Kasumi-1 (cell line): ENCODE results near the gene CYSRT1.

Experiments
- DNase-seq, 2 experiments: peaks; one replicate each; lab custom pipeline; 2025; lab: John Stamatoyannopoulos, UW

Gene CYSRT1, protein sequence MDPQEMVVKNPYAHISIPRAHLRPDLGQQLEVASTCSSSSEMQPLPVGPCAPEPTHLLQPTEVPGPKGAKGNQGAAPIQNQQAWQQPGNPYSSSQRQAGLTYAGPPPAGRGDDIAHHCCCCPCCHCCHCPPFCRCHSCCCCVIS

DNA sequence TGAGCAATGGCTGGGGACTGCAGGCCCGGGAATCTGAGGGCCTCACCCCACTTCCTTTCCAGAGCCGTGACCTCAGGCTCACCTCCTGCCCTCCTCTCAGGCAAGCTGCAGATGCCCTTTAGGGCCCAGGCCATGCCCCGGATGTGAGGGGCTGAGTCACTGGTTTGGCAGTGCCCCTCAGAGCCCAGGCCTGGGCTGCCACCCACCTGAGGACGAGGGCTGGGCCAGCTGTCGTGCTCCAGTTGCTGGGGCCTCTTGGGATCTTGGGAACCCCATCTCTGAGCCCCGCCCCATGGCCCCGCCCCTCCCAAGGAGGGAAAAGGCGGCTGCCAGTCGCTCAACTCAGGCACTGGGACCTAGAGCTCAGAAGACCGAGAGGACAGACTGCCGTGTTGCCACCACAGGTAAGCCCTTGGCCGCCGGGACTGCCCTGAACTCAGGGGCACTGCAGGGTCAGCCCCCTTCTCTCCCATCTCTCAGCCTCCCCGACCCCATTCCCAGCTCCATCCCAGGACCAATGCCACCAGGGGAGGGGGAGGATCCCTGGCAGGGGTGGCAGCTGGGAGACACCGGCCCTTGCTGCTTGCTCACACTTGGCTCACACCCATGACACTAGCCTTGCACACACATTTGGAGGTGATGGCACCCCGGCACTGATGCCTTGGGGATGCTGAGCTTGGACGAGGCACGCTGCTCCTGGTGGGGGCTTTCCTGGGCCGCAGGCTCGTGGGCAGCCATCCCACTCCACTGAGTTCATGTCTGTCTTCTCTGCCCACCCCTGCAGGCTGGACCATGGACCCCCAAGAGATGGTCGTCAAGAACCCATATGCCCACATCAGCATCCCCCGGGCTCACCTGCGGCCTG, at the start of gene CYSRT1:
CYSRT1 (plus strand) TSS at position 345 of the 865 bp plus-strand sequence; CDS start at position 793, 448 bp downstream.
- DNase-seq = no peak

DNA sequence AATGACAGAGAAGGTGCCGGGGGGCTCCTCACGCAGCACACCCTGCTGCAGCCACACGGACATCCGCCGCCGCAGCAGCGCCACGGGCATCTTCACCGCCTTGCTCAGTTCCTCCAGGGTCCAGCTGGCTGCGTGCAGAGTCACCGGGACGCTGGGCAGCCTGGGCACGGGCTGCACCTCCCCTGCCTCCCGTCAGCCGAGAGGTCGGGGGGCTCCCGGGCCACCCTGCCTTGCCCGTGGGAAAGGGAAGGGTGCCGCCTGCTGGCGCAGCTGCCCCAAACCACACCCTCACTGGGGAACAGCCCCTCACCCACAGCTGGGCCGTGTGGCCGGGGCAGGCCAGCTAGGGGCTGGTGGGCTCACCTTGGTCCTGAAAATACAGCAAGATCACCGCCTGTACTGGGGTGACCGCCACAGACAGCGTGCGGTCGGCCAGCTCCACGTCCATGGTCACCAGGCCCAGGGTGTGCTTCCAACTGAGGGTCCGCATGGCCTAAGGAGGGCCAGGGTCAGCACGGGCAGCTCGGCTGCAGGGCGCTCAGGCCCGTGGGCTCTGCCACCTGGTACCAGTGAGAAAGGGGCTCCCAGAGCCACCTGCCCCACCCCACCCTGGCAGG, 49.5 kb upstream of the CYSRT1 start:
- no peak for DNase-seq

DNA sequence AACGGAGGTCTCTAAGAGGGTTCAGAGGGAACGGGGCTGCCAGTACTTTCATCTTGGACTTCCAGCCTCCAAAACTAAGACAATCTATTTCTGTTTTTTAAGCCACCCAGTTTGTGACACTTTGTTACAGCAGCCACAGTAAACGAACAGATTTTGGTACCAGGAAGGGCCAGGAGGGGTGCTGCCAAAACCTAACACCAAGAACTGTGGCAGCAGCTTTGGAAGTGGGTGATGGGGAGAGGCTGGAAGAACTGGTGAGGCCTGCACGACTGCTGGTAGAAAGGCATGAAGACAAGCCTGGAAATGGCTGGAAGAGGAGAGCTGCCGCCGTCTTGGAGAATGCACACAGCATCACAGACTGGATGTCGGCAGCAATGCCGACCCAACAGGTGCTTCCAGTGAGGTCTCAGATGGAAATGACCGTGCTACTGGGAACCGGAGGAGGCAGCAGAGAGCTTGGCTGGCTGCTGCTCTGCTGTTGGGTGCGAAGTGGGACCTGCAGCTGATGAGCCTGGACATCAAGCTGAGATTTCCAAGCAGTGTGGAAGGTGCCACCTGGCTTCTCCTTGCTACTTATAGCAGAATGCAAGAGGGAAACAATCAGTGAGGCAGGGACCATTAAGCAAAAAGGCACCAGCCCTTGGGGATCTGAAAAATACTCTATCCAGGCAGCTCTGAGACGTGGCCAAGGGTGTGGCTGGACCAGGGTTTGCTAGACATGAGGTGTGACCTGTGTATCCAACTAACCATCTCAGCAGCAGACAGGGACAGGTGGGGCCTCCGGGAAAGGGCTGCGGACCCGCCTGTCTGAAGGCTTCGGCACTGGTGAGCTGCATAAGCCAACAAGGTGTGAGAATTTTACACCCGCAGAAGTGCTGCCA, 48.4 kb upstream of the CYSRT1 start:
- peak; percentile 22 to 33 for DNase-seq

DNA sequence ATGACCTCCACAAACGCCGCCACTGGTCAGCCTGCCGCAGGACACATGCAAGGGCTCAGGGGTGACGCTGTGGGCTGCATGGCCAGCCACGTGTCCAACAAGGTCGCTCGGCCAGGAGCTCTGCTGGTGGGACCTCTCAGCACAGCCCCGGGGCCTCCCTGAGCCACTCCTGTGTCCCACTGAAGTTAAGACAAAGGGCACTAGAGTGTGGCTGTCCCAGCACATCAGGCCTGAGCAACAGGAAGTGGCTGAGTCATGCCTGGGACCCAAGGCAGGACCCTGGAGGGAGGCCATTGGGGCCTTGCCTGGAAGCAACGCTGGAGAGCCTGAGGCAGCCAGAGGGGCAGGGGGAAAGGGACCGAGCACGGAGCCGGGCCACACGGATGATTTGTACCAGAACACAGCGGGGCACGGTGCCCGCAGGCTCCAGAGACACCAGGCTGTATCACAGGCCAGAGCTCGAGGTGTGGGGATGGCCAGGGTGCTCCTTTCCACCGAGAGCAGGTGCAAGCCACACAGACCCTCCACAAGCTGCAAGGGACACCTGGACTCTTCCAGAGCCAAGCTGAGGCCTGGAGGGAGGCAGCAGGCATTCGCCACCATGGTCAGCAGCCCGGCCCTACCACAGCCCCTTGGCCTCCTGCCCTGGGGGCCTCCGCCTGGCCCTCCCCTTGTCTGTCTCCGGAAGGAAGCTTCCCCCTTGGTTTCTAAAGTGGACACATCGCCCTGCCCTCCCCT, 46.6 kb upstream of the CYSRT1 start:
- no peak for DNase-seq

DNA sequence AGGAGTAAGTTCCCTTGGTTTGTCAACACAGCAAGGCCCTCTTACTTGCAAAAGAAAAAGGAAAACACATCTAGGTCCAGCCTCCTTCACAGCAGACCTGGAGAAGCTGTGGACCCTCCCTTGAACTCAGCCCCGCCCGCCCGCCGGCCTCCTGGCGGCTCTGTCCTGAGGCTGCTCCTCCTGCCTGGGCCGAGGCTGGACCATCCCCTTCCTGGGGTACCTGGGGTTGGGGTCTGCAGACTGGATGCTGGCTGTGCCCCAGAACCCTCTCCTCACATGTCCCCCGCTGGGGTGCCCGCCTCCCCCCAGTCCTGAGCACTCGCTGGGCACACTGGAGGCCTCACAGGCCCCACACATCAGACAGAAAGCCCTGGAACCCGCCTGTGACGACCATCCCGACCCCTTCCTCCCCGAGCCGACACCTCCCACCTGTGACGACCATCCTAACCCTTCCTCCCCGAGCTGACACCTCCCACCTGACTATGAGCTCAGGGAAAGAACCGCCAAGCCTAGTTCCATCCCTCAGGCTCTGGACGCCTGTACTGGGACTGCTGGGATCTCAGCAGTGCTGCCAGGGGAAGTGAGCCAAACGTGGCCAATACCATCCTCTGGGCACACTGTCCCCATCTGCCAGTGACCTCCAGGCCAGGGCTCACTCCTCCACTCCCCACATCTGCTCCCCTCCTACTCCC, 45.9 kb upstream of the CYSRT1 start:
- DNase-seq = no peak

DNA sequence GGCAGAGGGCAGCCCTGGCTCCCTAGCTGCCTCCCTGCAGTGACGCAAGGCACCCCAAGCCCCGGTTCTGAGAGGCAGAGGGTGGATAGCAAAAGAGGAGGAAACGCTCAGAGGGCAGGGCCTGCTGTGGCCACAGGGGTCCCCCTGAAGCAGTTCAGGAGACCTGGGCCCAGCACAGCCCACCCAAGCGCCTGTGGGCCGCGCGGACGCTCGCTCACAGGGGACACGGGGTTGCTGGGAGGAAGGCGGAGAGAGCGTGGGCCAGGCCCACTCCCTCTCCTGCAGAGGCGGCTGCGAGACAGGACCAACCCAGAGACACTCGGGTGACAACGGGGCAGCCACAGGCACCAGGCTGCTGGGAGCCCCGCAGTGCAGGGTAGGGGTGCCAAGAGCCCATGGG, 45.2 kb upstream of the CYSRT1 start:
- no peak for DNase-seq

DNA sequence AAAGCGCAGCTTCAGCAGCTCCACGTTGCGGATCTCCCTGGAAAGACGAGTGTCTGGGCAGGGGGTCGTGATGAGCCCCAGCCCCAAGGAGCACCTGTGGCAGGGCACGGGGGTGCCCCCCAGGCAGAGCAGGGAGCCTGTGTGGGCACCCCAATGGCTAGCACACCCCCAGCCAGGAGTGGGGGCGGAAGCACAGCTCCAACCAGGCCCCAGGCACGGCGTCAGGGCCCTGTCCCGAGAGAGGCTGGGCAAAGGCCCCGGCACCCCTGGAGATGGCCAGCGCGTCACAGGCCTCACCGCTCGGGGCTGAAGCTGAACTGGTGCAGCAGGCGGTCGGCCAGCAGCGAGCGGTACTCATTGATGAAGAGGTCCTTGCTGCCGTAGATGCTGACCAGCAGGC, 44.5 kb upstream of the CYSRT1 start:
- DNase-seq = no peak

DNA sequence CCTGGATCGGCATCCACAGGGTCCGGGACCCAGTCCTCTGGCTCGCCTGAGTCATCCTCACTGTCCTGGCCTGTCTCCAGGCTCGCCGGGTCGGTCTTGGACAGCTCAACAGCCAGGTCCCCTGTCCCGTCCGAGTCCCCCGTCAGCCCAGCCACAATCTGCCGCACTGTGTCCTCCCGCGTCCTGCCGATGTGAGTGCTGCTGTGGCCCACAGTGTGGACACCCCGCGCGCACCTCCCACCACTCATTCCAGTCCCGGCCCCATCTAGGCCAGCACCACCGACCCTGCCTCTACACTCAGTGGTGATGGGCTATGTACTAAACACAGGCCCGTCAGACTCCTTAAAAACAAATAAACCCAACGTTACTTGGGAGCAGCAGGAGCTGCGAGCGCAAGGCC, 43.3 kb upstream of the CYSRT1 start:
- DNase-seq = no peak

DNA sequence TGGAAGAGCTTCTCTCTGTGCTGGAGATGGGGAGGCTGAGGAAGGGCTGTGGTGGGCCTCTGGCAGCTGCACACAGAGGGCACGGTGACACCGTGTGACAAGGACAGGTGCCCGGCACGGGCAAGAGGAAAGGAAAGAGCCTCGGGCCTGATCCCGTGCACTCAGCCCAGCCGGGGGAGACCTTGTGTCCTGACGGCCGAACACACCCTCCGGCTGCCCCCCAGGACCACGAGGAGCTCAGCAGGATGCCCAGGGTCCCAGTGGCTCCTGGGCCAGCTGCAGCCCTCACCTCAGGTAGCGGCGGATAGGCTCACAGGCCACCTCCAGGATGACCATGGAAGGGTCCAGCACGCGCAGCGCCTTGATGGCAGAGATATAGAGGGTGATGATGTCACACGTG, 42.1 kb upstream of the CYSRT1 start:
- no peak for DNase-seq

DNA sequence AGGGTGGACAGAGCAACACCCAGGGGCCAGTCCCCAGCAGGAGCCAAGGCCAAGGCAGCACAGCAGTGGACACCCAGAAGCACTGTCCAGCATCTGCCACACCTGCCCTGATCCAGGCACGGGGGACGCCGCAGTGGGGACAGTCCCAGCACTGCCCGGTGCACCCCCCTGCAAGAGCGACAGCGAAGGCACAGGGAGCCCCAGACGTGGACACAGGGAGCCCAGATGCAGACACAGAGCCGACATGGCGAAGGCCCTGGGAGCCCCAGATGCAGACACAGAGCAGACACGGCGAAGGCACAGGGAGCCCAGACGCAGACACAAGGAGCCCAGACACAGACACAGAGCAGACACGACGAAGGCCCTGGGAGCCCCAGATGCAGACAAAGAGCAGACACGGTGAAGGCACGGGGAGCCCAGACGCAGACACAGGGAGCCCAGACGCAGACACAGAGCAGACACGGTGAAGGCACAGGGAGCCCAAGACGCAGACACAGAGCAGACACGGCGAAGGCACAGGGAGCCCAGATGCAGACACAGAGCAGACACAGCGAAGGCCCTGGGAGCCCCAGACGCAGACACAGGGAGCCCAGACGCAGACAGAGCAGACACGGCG, 40.9 kb upstream of the CYSRT1 start:
- no peak for DNase-seq

DNA sequence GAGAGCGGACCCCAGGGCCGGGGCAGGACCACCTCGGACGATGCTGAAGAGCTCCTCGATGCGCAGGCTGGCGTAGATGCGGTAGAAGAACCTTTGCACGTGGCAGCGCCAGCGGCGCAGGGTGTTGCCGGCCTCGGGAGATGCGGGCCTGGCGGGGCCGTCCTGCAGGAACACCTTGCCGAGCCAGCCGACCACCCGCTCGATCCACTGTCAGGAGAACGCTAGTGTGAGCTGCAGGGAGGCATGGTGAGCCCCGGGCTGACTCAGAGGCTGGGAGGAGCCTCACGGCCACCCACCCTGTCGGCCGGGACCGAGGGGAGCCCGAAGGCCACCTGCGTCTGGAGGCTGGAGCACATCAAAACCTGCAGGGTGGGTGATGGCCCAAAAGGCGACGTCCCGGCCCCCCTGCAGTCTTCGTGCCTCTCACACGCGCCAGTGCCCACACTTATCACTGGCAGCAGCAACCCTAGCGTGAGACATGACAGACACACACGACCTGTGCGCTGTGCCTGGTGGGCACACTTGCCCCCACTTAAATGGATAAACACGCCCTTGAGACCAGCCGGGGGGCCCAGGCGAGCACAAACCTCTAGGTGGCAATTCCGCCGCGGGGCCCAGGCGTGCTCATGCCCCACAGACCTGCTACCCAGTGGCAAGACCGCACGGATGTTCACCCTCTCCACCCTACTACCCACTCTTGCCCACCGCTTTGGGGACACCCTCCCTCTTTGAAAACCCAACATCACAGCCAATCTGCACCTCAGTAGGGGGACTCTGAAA, 39.9 kb upstream of the CYSRT1 start:
- no peak for DNase-seq

DNA sequence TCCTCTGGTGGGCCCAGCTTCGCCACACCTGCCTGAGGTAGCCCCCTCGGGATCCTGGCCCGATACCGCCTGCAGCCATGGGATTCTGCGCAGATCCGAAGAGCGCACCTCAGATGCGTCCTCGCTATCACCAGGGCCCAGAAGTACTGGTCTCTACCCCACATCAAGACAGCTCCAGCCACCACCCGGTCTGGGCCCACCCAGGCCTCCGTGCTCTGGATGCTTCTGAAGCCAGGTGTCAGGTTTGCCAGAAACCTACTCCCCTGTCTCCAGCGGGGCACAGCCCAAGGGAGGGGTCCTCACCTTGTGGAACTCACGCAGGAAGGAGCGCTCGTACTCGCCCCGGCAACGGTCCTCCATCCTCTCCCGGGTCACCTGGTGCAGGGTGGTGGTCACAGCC, 39.1 kb upstream of the CYSRT1 start:
- no peak for DNase-seq

DNA sequence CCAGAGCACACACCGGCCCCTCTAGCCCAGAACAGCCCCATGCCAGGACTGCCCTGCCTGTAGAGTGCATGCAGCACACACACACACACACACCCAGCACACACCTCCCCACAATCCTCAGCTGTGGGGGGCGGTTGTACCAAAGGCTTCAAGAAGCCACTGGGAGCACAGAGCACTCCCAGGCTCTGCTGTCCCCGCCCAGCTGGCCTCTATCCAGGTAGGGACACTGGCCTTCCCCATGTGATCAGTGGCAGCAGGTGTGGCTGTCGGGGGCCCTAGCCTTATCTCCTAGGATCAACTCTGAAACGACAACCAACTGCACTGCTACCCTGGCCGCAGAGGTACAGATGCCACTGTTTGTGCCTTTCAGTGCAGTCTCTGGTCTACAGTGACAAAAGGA, 38.6 kb upstream of the CYSRT1 start:
- DNase-seq = no peak

DNA sequence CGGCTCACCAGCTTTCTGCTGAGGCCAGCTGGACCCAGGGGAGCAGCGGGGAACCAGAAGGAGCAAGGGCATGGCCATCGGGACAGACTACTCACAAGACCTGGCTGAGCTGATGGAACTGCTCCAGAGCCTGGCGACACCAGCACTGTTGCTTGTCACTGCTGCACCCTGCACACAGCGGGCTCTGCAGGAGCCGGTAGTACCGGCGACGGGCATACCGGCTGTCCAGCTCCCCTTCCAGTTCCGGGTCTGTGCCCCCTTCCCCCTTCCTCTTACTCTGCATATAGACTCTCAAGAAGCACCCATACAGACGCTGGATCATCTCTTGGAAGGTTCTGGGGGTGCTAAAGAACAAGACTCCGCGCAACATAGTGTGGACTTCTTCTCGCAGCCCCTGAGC, 37.6 kb upstream of the CYSRT1 start:
- DNase-seq = no peak

DNA sequence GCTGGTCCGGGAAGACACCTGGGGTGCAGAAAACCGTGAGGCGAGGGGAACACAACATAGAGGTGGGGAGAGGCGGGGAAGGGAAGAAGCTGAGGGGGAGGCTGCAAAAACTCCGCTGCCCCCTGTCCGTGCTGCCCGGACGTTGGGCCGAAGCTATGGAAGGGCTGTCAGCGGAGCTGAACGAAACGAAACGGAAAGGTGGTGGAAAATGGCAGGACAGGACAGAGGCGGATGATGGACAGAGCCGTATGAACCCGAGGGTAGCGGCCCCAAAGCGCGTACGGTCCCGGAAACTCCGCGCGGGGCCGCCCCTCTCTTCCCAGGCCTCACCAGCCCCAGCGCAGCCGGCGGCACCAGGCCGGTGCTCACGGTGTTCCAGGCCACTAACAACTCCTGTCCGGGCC, 36.9 kb upstream of the CYSRT1 start:
- no peak for DNase-seq

DNA sequence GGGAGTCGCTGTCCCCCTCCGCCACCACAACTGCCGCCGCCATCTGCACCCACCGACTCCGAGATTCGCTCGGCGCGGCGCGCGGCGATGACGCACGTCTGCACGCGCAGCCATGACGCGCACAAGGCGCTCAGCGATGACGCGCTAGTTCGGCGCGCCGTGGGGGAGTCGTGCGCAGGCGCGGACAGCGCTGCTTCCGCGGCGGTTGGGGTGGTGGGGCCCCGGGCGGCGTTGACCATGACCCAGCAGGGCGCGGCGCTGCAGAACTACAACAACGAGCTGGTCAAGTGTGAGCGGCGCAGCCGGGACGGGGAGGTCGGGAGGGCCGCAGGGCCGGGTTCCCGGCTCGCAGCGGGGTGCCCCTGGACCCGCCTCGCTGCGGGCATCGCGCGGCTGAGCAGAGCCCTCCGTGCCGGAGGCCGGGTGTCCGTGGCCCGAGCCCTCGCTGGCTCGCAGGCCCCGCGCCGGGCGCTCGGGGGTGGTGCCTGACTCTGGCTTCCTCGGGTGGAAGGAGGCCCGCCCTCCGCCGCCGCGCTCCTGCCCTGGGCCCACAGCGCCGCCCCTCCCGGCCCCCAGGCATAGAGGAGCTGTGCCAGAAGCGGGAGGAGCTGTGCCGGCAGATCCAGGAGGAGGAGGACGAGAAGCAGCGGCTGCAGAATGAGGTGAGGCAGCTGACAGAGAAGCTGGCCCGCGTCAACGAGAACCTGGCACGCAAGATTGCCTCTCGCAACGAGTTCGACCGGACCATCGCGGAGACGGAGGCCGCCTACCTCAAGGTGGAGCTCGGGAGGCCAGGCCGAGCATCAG, 36.3 kb upstream of the CYSRT1 start, which contains the start of the genes ANAPC2 and SSNA1:
ANAPC2 (minus strand) TSS at position 71 of the 807 bp plus-strand sequence; CDS start at position 43, 28 bp downstream.
SSNA1 (plus strand) TSS at position 187 of the 807 bp plus-strand sequence; CDS start at position 238, 51 bp downstream.
- DNase-seq = peak; percentile 66 to 70

DNA sequence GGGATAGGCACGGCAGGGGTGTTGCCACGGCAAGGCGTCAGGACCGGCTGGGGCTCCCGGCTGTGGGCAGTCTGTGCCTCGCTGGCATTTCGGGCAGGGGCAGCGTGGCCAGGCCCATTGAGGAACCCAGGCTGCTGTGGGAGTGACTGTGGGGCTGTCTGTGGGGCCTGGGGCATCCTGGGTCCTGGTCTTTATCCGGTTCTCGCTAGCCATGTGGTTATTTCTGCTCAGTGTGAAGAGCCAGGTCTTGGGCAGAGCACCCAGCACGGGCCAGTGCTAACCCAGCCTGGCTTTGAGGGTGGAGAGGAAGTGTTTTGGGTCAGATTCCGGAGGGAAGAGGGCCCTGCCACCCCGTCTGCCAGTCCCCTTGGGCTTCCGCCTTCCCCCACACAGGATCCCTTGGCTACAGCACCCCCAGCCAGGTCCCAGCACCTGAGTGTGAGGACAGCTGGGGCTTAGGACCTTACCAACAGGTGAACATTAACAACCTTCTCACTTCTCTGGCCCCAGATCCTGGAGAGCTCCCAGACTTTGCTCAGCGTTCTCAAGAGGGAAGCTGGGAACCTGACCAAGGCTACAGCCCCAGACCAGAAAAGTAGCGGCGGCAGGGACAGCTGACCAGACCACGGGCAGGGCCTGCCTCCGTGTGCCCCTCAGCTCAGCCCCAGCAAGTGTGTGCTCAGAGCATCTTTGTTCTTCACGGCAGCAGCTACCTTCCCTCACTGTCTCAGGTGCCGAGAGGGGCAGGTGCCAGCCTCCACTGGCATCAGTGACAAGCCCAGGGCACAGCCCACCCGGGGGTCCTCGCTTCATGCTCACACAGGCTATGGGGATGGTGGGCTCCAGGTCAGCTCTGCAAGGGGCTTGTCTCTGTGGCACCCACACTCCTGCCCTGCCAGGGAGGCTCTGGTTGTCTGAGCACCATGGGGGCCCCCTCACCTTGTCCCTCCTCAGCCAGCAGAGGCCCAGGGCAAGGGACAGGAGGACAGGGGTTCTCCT, 35.4 kb upstream of the CYSRT1 start:
- DNase-seq = no peak
